ENCODE data around the gene DOCK4. TPM values are rescaled to one million over a fixed set of nuclear protein-coding genes. Genes with fewer than 3 reads are reported as not detected.

The DOCK4 gene
- total RNA-seq, 1 experiment from 2014 or later: 4.9 TPM

- H3K4me1 ChIP-seq (ENCODE audit: insufficient read depth, low read length): peaks cover 7% of the 10 kb centered on the region; the same call in 1 of the 2 replicates
- H2AK5ac ChIP-seq (ENCODE audit: insufficient read length, low read length): no peak overlapping the region
- Mint-ChIP-seq H3K4me1 (peaks cover 28% of the 10 kb centered on the region in 2 experiments), H3K36me3 (ENCODE audit: insufficient read depth in 1 of 3, low read depth in 3 of 3) (no peaks in the 10 kb centered on the region; a peak in 2 of 7 replicates), H3K9me3 (no peaks in the 10 kb centered on the region), H3K27me3 (ENCODE audit: low read depth) (no peaks in the 10 kb centered on the region), H3K4me3 (no peak overlapping the region), H3K27ac (no peak overlapping the region)
- no peak overlapping the region for H3K27ac ChIP-seq (ENCODE audit: insufficient read length, low read depth, low read length)
- H3K4ac ChIP-seq (ENCODE audit: low read depth, low read length): no peak overlapping the region
- H4K91ac ChIP-seq (ENCODE audit: insufficient read length, low read depth, low read length): no peak overlapping the region
- no peaks in the 10 kb centered on the region for H4K20me1 ChIP-seq (ENCODE audit: control insufficient read depth, insufficient read depth, insufficient read length)
- no peak overlapping the region for H3K56ac ChIP-seq (ENCODE audit: insufficient read length, low read depth, low read length)
- TF ChIP-seq CTCF (conservative IDR thresholded peaks at IDR 0.05): no peak
- H3K14ac ChIP-seq (ENCODE audit: insufficient read depth, low read length): no peak overlapping the region
- peaks cover 10% of the 10 kb centered on the region for H3K79me1 ChIP-seq (ENCODE audit: insufficient read depth, low read depth, low read length, poor library complexity, severe bottlenecking)
- no peak overlapping the region for H2BK120ac ChIP-seq (ENCODE audit: low read depth, low read length, poor library complexity, severe bottlenecking)
- H2AFZ ChIP-seq (ENCODE audit: low read length): no peak overlapping the region
- H3K79me2 ChIP-seq (ENCODE audit: insufficient read depth, low read length): peaks cover 10% of the 10 kb centered on the region; the same call in 1 of the 2 replicates
- no peak for DNase-seq
- H3K9ac ChIP-seq (ENCODE audit: extremely low read depth, insufficient read length, low read length): no peak overlapping the region
- H3K27me3 ChIP-seq (ENCODE audit: insufficient read depth, low read length): no peaks in the 10 kb centered on the region
- H4K8ac ChIP-seq (replicated peaks; ENCODE audit: insufficient read length, low read depth, low read length): no peak overlapping the region
- no peak overlapping the region for H3K18ac ChIP-seq (ENCODE audit: insufficient read length, low read depth, low read length)
- H3K23ac ChIP-seq (ENCODE audit: insufficient read length, low read depth, low read length): no peak overlapping the region
- no peaks in the 10 kb centered on the region for H3K9me3 ChIP-seq (ENCODE audit: control insufficient read depth, low read depth, low read length)
- H3K23me2 ChIP-seq (ENCODE audit: insufficient read length, low read depth, low read length, poor library complexity, severe bottlenecking): no peaks in the 10 kb centered on the region
- H3T11ph ChIP-seq (ENCODE audit: low read length): no peak overlapping the region
- no peak overlapping the region for H4K5ac ChIP-seq (ENCODE audit: insufficient read length, low read depth, low read length)
- H2BK5ac ChIP-seq (ENCODE audit: insufficient read length, low read length): no peak overlapping the region
- H3K4me2 ChIP-seq (ENCODE audit: insufficient read depth, insufficient read length, low read length): no peak overlapping the region
- no CpG with 5 or more reads among the region's 1 CpG for WGBS (ENCODE audit: extremely low coverage, insufficient read length, low lambda C conversion rate)
- no peak overlapping the region for H2BK20ac ChIP-seq (ENCODE audit: low read depth, low read length, poor library complexity, severe bottlenecking)
- no peak overlapping the region for H2BK12ac ChIP-seq (ENCODE audit: insufficient read length, low read depth, low read length)
- no peak overlapping the region for H2BK15ac ChIP-seq (ENCODE audit: low read depth, low read length)
Observed at GRCh38 chr7:112213735-112214134, 7.5 kb upstream of the DOCK4 start.
